GM19455 (cell line): ENCODE results near the gene JMJD6.
"Not testable (repeated sequence)": the region's sequence is repeated elsewhere in the genome, so short reads cannot be mapped to it uniquely, and the experiment has no call there.

Source experiments
- ATAC-seq: cut with Tn5 transposase; IDR thresholded peaks from one replicate; pipeline ENCODE4 v1.9.1; 2021; ENCODE audit not compliant: unreplicated experiment

JMJD6 gene

GRCh38 chr17:76718516-76718915, 7.9 kb downstream of the JMJD6 start:
- ATAC-seq, result no peak

- ATAC-seq, result no peak
Measured at GRCh38 chr17:76716839-76717215, 9.6 kb downstream of the JMJD6 start.

GRCh38 chr17:76716146-76716838, 10.1 kb downstream of the JMJD6 start:
- no peak for ATAC-seq

GRCh38 chr17:76715496-76715830, 10.9 kb downstream of the JMJD6 start:
- no peak for ATAC-seq

GRCh38 chr17:76714822-76715495, 11.4 kb downstream of the JMJD6 start:
- no peak for ATAC-seq

GRCh38 chr17:76714336-76714735, 12.1 kb downstream of the JMJD6 start:
- no peak for ATAC-seq

GRCh38 chr17:76713765-76714164, 12.6 kb downstream of the JMJD6 start:
- no peak for ATAC-seq

GRCh38 chr17:76712321-76712720, 14.1 kb downstream of the JMJD6 start:
- not testable (repeated sequence) for ATAC-seq

- ATAC-seq, result no peak
Measured at GRCh38 chr17:76710863-76711611, 15.4 kb downstream of the JMJD6 start, which contains the start of gene MXRA7. Gene MXRA7 (minus strand): TSS chr17:76710965. CDS start chr17:76710946, 19 bp downstream.

- ATAC-seq, result not testable (repeated sequence)
Measured at GRCh38 chr17:76709951-76710862, 16.2 kb downstream of the JMJD6 start.

- ATAC-seq, result no peak
Measured at GRCh38 chr17:76709077-76709950, 17.1 kb downstream of the JMJD6 start.

- ATAC-seq, result no peak
Measured at GRCh38 chr17:76707985-76708807, 18.2 kb downstream of the JMJD6 start.

GRCh38 chr17:76706817-76707216, 19.6 kb downstream of the JMJD6 start:
- ATAC-seq, result no peak

- no peak for ATAC-seq
Measured at GRCh38 chr17:76704805-76705204, 21.6 kb downstream of the JMJD6 start.

- ATAC-seq, result no peak
Measured at GRCh38 chr17:76702941-76703637, 23.3 kb downstream of the JMJD6 start.

GRCh38 chr17:76702076-76702475, 24.3 kb downstream of the JMJD6 start:
- ATAC-seq, result no peak

GRCh38 chr17:76701471-76701967, 24.9 kb downstream of the JMJD6 start:
- no peak for ATAC-seq
